Bronchial epithelial cell (primary cell): Measurements from ENCODE around the gene JAKMIP1. TPM values are rescaled to one million over a fixed set of nuclear protein-coding genes. Genes with fewer than 3 reads are reported as not detected.

Source experiments
- DNase-seq: peaks from one replicate; pipeline ENCODE4 v3.0.0-alpha.2; 2010; ENCODE audit warnings: low read depth
- FAIRE-seq: peaks from 2 replicates; lab custom pipeline; 2011; peaks lifted over from hg19 to GRCh38; lab: Jason Lieb, UNC
- H3K27me3 ChIP-seq: 2 replicates; pipeline ENCODE4 v1.5.1; 2011; ENCODE audit warnings: low read length; ENCODE audit not compliant: control insufficient read depth, insufficient read depth
- H3K36me3 ChIP-seq: 2 replicates; pipeline ENCODE4 v1.5.1; 2011; ENCODE audit warnings: low read length; ENCODE audit not compliant: control insufficient read depth, insufficient read depth
- H3K4me3 ChIP-seq: 2 replicates; pipeline ENCODE4 v1.5.1; 2011; ENCODE audit warnings: mild to moderate bottlenecking, low read depth, low read length, control low read depth
- CTCF ChIP-seq: IDR thresholded peaks from 2 replicates; pipeline ENCODE4 v1.5.1; 2011; ENCODE audit warnings: mild to moderate bottlenecking, moderate library complexity, low read length, control low read depth, inconsistent platforms; ENCODE audit not compliant: insufficient read depth, severe bottlenecking
- total RNA-seq: library from RNA; depleted of rRNA; stranded (reverse); fragments of >200 nt; gene quantifications from 2 replicates; pipeline ENCODE4 v1.2.1, GENCODE V29; 2014

Gene JAKMIP1
- total RNA-seq, 1 donor from 2014 or later = not detected

GRCh38 chr4:5992171-5992827 lies 208.1 kb downstream of the JAKMIP1 start:
- TF ChIP-seq CTCF = no peak
- DNase-seq = no peak
- H3K27me3 ChIP-seq = no peaks in the 10 kb centered on the region
- no peaks in the 10 kb centered on the region for H3K36me3 ChIP-seq
- no peak overlapping the region for H3K4me3 ChIP-seq
- FAIRE-seq = no peak

GRCh38 chr4:5991405-5991804 lies 208.9 kb downstream of the JAKMIP1 start:
- DNase-seq = no peak
- H3K36me3 ChIP-seq = no peaks in the 10 kb centered on the region
- no peak for FAIRE-seq
- no peak for TF ChIP-seq CTCF
- no peak overlapping the region for H3K4me3 ChIP-seq
- H3K27me3 ChIP-seq = no peaks in the 10 kb centered on the region

DNA sequence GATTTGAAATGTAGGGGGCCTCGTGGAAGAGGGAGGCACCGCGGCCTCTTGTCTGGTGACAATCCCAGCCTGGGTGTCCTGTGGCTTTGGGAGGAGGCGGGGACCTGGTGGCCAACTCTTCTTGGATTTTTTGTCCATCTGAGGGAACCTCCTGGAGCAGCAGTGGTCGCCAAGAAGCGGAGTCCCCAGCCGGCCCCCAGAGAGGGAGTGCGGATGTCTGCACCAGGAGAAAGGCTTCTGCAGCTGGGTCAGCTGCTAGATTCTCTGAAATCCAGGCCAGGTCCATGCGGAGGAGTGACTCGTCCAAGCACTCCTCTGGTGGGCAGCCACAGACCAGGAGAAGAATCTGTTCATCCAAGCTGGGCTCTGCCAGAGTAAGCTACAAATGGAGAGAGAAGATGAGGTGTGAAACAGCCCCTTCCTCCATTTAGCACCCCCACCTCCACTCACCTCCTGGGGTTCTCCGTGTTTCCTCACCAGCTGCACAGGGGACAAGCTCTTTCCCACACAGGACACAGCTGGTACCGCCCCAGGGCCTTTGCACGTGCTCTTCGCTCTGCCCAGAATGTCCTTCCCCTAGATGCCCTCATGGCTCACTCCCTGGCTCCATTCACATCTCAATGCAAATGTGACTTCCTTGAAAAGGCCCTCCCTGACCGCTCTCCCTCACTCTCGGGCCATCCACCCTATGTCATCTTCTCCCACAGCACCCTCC lies 209.7 kb downstream of the JAKMIP1 start:
- no peaks in the 10 kb centered on the region for H3K36me3 ChIP-seq
- FAIRE-seq = no peak
- no peak overlapping the region for H3K4me3 ChIP-seq
- no peaks in the 10 kb centered on the region for H3K27me3 ChIP-seq
- no peak for DNase-seq
- TF ChIP-seq CTCF = no peak

DNA sequence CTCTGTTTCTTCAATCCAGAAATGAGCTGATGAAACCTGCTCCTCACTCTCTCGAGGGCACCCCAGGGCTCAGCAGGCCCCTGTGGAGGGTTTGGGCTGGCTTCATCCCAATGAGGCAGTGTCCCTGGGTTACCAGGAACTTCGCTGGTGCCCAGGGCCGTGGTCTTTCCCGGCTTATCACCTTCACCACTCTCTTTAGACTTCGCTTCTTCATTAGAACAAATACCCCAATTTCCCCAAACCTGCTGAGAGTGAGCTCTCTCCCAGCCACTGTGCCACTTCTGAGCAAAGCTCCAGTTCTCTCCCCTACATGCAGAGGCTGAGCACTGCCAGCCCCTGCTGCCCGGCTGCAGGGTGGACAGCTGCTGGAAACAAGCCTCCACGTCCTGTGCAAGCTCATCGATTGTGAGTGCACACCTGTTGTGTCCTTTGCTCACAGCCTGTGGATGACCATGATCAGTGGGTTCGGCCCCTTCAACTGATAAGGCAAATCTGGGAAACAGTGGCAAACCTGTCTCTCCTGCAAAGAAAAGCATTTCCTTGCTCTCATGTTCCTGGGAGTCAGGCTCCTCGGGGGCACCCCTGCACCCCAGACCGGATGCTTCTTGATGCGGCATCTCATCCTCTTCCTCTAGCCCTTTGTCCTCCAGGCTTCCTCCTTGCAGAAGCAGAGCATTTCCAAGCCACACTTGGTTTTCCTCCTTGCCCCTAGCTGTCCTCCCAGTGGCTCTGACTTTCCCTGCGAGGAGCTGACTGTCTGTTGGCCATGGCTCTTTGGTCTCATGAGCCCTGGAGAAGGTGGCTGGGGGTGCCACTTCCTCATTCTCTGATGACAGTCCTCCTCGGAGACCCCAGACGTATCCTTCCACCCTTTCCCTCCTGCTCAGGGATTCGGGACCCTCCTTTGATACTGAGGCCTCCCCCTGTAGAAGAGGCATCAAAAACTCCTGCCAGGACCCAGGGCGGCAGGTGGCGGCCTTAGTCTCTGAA lies 210.8 kb downstream of the JAKMIP1 start:
- DNase-seq (no peak), FAIRE-seq (no peak)
- TF ChIP-seq CTCF = no peak
- Histone ChIP-seq H3K27me3 (no peaks in the 10 kb centered on the region), H3K4me3 (no peak overlapping the region), H3K36me3 (no peaks in the 10 kb centered on the region)

GRCh38 chr4:5988086-5988845 lies 212.1 kb downstream of the JAKMIP1 start:
- H3K27me3 ChIP-seq = no peaks in the 10 kb centered on the region
- H3K4me3 ChIP-seq = no peak overlapping the region
- FAIRE-seq (peak; percentile 36), DNase-seq (no peak)
- no peaks in the 10 kb centered on the region for H3K36me3 ChIP-seq
- TF ChIP-seq CTCF = no peak
